DOHH2 (cell line): ENCODE results near the gene SIGLEC12.

ENCODE experiments used
- EZH2phosphoT487 ChIP-seq: fragments of 200-600 bp; sonication (generic); IDR thresholded peaks from 2 replicates; pipeline ENCODE4 v1.6.1; 2017; ENCODE audit warnings: borderline replicate concordance, mild to moderate bottlenecking, antibody characterized with exemption, low read length, moderate library complexity, mixed read lengths
- TF ChIP-seq, protein P1 (sequence below): fragments of 200-600 bp; sonication (generic); IDR thresholded peaks from one replicate; pipeline ENCODE4 v1.5.1; 2014; ENCODE audit warnings: antibody characterized with exemption, mild to moderate bottlenecking, low read depth, low read length; ENCODE audit not compliant: poor library complexity, severe bottlenecking

DNA sequence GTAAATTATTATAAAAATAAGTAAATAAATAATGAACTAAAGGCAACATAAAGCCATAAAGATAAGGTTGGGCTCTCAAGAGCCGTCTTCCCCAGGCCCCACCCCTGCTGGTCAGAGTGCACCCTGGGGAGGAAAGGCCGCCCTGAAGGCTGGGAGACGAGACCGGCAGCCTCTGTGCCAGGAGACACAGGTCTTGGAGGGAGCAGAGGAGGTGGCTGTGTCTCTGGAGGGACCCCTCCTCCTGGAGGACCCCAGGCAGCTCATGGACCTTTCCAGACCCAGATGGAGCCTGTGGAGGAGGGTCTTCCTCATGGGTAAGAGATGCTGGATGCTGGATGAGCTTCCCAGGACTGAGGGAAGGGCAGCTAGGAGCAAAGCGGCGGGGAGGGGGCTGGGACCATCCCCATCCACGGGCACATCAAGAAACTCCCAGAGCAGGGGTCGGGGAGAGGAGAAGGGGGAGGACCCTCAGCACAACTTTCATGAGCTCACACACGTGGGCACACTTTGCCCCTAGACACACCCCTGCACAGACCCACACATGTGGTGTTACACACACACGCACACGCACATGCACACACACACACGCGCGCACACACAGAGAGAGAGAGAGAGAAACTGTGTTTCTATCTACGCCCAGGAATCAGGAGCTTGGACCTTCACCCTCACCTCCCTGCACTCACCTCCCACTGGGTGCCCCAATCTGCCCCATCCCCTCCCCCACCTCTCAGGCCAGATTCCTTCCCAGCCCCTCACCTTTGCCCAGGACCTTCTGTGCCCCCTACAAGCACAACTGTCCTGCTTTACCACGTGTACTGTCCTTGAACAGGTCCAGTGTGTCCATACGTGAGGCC, 23.0 kb downstream of the SIGLEC12 start, which contains the start of gene CEACAM18:
- TF ChIP-seq, protein P1, sequence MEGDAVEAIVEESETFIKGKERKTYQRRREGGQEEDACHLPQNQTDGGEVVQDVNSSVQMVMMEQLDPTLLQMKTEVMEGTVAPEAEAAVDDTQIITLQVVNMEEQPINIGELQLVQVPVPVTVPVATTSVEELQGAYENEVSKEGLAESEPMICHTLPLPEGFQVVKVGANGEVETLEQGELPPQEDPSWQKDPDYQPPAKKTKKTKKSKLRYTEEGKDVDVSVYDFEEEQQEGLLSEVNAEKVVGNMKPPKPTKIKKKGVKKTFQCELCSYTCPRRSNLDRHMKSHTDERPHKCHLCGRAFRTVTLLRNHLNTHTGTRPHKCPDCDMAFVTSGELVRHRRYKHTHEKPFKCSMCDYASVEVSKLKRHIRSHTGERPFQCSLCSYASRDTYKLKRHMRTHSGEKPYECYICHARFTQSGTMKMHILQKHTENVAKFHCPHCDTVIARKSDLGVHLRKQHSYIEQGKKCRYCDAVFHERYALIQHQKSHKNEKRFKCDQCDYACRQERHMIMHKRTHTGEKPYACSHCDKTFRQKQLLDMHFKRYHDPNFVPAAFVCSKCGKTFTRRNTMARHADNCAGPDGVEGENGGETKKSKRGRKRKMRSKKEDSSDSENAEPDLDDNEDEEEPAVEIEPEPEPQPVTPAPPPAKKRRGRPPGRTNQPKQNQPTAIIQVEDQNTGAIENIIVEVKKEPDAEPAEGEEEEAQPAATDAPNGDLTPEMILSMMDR, result no peak
- no peak for TF ChIP-seq EZH2phosphoT487
